Activated T-cell treated with anti-CD3 and anti-CD28 coated beads, Interleukin-2, amount 50 U/mL, for 24 hours (primary cell): Measurements from ENCODE around the gene NAP1L1.

ENCODE experiments used
- DNase-seq: peaks from one replicate; pipeline ENCODE4 v3.0.0-alpha.2; 2020
- H3K27ac Mint-ChIP-seq: 2 replicates; pipeline ENCODE4 v1.8.0; 2020; ENCODE audit warnings: mild to moderate bottlenecking, mixed read lengths
- H3K27me3 Mint-ChIP-seq: 2 replicates; pipeline ENCODE4 v1.8.0; 2020; ENCODE audit warnings: mixed read lengths
- H3K36me3 Mint-ChIP-seq: 2 replicates; pipeline ENCODE4 v1.8.0; 2020; ENCODE audit warnings: low read depth, mixed read lengths
- H3K4me1 Mint-ChIP-seq: 2 replicates; pipeline ENCODE4 v1.8.0; 2020; ENCODE audit warnings: low read depth, mixed read lengths
- H3K4me3 Mint-ChIP-seq: 2 replicates; pipeline ENCODE4 v1.8.0; 2020; ENCODE audit warnings: mild to moderate bottlenecking, moderate library complexity, mixed read lengths
- H3K9me3 Mint-ChIP-seq: 2 replicates; pipeline ENCODE4 v1.8.0; 2020; ENCODE audit warnings: mixed read lengths

The NAP1L1 gene

DNA sequence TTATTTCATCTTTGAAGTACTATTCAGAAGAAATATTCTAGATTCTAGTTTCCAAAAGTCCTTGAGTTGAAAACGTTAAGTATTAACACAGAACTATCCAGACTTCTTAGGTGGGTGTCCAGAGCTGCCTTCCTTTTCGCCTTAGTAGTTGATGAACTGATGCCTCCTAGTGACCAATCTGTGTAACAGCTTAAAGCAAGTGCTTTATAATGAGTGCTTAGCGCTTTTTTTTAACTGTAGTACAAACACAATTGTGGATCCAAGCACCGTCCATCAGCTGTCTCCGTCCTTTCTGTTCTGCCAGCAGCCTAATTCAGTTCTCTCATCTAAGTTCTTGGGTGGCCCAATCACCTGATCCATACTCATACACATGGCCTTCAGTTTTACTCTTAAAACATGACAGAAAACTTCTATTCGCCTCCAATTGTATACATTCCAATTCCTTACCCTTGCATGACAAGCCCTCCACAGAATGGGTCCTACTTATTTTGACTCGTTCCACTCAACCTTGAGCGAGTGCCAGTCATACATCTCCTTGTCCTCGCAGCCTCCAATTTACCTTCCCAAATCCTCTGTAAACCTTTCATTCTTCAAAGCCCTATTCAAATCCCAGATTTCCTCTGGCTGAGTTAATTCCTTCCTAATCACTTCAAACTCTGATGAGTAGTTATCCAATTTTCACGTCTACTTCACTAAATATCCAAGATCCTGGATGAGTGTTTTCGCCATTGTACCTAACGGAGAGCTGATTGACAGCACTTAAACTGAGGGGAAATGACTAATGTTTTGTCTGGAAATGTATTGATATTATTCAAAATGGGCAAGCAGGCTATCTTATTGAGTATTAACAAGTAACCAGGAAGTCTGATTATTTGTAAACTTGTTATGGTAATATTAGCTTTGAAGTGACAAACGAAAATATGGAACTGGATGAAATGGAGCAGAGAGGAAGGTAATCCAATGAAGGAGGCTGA is 47.1 kb downstream of the NAP1L1 start:
- Mint-ChIP-seq H3K36me3 (peaks cover 5% of the 10 kb centered on the region), H3K27ac (peak overlapping the region; percentile 47)

GRCh38 chr12:76035045-76035444 is 49.4 kb downstream of the NAP1L1 start:
- Mint-ChIP-seq H3K27me3 (no peaks in the 10 kb centered on the region), H3K9me3 (no peaks in the 10 kb centered on the region), H3K36me3 (peaks cover 21% of the 10 kb centered on the region), H3K4me3 (no peak overlapping the region), H3K27ac (peak overlapping the region; percentile 63), H3K4me1 (peaks cover 48% of the 10 kb centered on the region)
- DNase-seq = no peak

More for the DNA sequence above, 47.1 kb downstream of the NAP1L1 start:
- H3K4me3 Mint-ChIP-seq = no peak overlapping the region
- H3K27me3 Mint-ChIP-seq = no peaks in the 10 kb centered on the region
- peak; percentile 45 for DNase-seq
- no peaks in the 10 kb centered on the region for H3K9me3 Mint-ChIP-seq
- H3K4me1 Mint-ChIP-seq = peaks cover 41% of the 10 kb centered on the region

GRCh38 chr12:76033081-76034011 is 51.1 kb downstream of the NAP1L1 start:
- peak overlapping the region; percentile 98 for H3K27ac Mint-ChIP-seq
- peaks cover 53% of the 10 kb centered on the region for H3K4me1 Mint-ChIP-seq
- no peaks in the 10 kb centered on the region for H3K27me3 Mint-ChIP-seq
- no peak for DNase-seq
- peaks cover 38% of the 10 kb centered on the region for H3K36me3 Mint-ChIP-seq
- H3K9me3 Mint-ChIP-seq = no peaks in the 10 kb centered on the region
- H3K4me3 Mint-ChIP-seq = peak overlapping the region; percentile 95

GRCh38 chr12:76032043-76032981 is 52.2 kb downstream of the NAP1L1 start:
- Mint-ChIP-seq H3K9me3 (no peaks in the 10 kb centered on the region), H3K4me1 (peaks cover 52% of the 10 kb centered on the region), H3K27ac (peak overlapping the region; percentile 98), H3K36me3 (peaks cover 47% of the 10 kb centered on the region), H3K27me3 (no peaks in the 10 kb centered on the region), H3K4me3 (peak overlapping the region; percentile 95)
- peak; percentile 64 for DNase-seq

- no peaks in the 10 kb centered on the region for H3K27me3 Mint-ChIP-seq
- H3K4me1 Mint-ChIP-seq = peaks cover 56% of the 10 kb centered on the region
- DNase-seq = peak; percentile 97
- H3K4me3 Mint-ChIP-seq = peak within 1 kb of the TSS; percentile 95
- no peaks in the 10 kb centered on the region for H3K9me3 Mint-ChIP-seq
- H3K36me3 Mint-ChIP-seq = peaks cover 55% of the 10 kb centered on the region
- peak within 1 kb of the TSS; percentile 98 for H3K27ac Mint-ChIP-seq
Observed at GRCh38 chr12:76031414-76032042, 53.0 kb downstream of the NAP1L1 start, which contains the start of gene PHLDA1. Gene PHLDA1, minus strand, starts transcription at chr12:76031776.

DNA sequence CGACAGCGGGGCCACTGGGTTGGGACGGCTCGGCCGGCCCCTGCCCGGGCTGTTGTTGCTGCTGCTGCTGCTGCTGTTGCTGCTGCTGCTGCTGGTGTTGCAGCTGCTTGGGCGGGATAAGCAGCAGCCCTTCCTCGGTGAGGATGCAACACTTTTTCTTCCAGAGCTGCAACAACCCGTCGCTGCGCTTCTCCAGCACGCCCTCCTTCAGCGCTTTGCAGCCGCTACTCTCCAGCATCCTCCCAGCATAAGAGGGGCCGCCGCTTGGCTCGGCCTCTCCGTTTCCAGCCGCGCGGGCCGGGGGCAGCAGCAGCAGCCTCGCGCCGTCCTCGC is 53.4 kb downstream of the NAP1L1 start:
- Mint-ChIP-seq H3K27ac (peak overlapping the region; percentile 98), H3K9me3 (no peaks in the 10 kb centered on the region), H3K36me3 (peaks cover 59% of the 10 kb centered on the region), H3K4me3 (peak overlapping the region; percentile 95), H3K4me1 (peaks cover 60% of the 10 kb centered on the region), H3K27me3 (no peaks in the 10 kb centered on the region)
- DNase-seq = no peak

DNA sequence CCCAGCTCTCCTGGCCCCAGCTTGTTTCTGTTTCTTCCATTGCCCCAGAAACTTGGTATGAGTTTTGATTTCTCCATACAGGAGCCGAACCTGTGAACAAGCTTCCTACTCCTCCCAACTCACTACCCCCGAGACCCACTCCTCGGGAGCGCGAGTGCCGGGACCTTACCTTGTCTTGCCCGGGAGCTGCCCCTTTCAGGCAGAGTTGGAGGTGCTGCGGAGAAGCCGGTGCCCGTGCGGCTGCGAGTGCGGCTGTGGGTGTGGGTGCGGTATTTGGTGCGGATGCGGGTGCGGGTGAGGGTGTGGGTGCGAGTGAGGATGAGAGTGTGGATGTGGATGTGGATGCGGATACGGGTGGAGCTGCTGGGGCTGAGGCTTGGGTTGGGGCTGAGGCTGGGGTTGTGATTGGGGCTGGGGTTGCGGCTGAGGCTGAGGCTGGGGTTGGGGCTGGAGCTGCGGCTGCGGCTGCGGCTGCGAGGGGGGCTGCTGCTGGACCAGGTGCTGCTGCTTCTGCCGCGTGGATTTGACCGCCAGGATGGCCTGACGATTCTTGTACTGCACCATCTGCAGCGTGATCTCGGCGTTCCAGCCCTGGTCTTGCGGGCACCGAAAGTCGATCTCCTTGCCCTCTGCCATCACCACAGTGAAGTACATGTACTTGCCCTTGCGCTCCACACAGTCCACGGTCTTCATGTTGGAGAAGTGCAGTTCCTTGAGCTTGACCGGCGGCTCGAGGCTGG is 54.0 kb downstream of the NAP1L1 start:
- peak; percentile 79 for DNase-seq
- peaks cover 62% of the 10 kb centered on the region for H3K4me1 Mint-ChIP-seq
- no peaks in the 10 kb centered on the region for H3K9me3 Mint-ChIP-seq
- H3K27me3 Mint-ChIP-seq = no peaks in the 10 kb centered on the region
- peak overlapping the region; percentile 95 for H3K4me3 Mint-ChIP-seq
- H3K36me3 Mint-ChIP-seq = peaks cover 61% of the 10 kb centered on the region
- peak overlapping the region; percentile 98 for H3K27ac Mint-ChIP-seq

DNA sequence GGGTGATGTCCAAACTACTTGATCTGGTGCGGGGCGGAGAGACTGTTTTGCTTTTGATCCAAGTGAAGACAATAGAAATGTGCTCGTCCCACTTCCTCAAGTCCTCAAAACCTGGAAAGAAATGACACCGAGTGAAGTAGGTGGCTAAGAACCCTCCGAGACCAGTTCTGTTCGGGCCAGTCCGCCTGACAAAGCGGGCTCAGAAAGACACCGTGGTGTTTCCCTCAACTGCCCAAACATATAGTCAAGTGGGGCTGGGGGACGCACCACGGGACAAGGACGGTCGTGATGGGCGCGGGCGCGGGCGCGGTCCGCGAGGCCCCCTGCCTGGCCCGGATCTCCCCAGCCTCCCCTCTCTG is 54.5 kb downstream of the NAP1L1 start:
- peaks cover 61% of the 10 kb centered on the region for H3K36me3 Mint-ChIP-seq
- peak overlapping the region; percentile 95 for H3K4me3 Mint-ChIP-seq
- DNase-seq = no peak
- peak overlapping the region; percentile 98 for H3K27ac Mint-ChIP-seq
- H3K9me3 Mint-ChIP-seq = no peaks in the 10 kb centered on the region
- H3K4me1 Mint-ChIP-seq = peaks cover 63% of the 10 kb centered on the region
- H3K27me3 Mint-ChIP-seq = no peaks in the 10 kb centered on the region

GRCh38 chr12:76028571-76029277 is 55.8 kb downstream of the NAP1L1 start:
- DNase-seq = no peak
- H3K4me1 Mint-ChIP-seq = peaks cover 62% of the 10 kb centered on the region
- no peaks in the 10 kb centered on the region for H3K9me3 Mint-ChIP-seq
- H3K27me3 Mint-ChIP-seq = no peaks in the 10 kb centered on the region
- peak overlapping the region; percentile 95 for H3K4me3 Mint-ChIP-seq
- H3K36me3 Mint-ChIP-seq = peaks cover 61% of the 10 kb centered on the region
- H3K27ac Mint-ChIP-seq = peak overlapping the region; percentile 98

DNA sequence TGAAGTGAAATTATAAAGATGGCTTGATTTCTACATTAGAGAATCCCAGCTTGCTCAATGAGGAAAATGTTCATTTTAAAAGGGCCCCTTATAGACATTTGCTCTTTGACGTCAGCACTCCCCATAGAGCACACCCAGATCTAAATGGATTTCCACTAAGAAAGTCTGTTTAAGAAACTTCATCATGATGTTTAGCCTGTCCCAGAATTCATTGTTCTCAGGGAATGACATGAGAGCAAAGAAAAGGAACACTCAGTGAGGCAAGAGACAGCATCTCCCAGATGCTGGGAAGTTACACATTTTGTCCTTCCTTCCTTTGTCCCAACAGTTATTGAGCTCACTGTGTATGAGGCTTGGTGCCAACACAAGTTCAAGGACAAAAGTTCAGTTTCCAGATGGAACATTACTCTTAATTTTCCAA is 57.8 kb downstream of the NAP1L1 start:
- peak overlapping the region; percentile 61 for H3K4me3 Mint-ChIP-seq
- H3K4me1 Mint-ChIP-seq = peaks cover 55% of the 10 kb centered on the region
- H3K9me3 Mint-ChIP-seq = no peaks in the 10 kb centered on the region
- H3K27me3 Mint-ChIP-seq = no peaks in the 10 kb centered on the region
- peaks cover 51% of the 10 kb centered on the region for H3K36me3 Mint-ChIP-seq
- no peak for DNase-seq
- peak overlapping the region; percentile 70 for H3K27ac Mint-ChIP-seq

- Mint-ChIP-seq H3K4me3 (no peak overlapping the region), H3K9me3 (peaks cover 2% of the 10 kb centered on the region), H3K27ac (peak overlapping the region; percentile 50), H3K4me1 (peaks cover 62% of the 10 kb centered on the region), H3K36me3 (peaks cover 49% of the 10 kb centered on the region), H3K27me3 (no peaks in the 10 kb centered on the region)
- DNase-seq = no peak
Observed at GRCh38 chr12:76025601-76026575, 58.6 kb downstream of the NAP1L1 start.
